GM04504 (cell line): ENCODE results near the gene ZNF597.
A peak's percentile ranks its signal among the peaks of the same experiment; 100 is the strongest.

ENCODE experiments used
- DNase-seq: peaks from one replicate; pipeline ENCODE4 v3.0.0-alpha.2; 2012; ENCODE audit warnings: low read depth

ZNF597 gene

DNA sequence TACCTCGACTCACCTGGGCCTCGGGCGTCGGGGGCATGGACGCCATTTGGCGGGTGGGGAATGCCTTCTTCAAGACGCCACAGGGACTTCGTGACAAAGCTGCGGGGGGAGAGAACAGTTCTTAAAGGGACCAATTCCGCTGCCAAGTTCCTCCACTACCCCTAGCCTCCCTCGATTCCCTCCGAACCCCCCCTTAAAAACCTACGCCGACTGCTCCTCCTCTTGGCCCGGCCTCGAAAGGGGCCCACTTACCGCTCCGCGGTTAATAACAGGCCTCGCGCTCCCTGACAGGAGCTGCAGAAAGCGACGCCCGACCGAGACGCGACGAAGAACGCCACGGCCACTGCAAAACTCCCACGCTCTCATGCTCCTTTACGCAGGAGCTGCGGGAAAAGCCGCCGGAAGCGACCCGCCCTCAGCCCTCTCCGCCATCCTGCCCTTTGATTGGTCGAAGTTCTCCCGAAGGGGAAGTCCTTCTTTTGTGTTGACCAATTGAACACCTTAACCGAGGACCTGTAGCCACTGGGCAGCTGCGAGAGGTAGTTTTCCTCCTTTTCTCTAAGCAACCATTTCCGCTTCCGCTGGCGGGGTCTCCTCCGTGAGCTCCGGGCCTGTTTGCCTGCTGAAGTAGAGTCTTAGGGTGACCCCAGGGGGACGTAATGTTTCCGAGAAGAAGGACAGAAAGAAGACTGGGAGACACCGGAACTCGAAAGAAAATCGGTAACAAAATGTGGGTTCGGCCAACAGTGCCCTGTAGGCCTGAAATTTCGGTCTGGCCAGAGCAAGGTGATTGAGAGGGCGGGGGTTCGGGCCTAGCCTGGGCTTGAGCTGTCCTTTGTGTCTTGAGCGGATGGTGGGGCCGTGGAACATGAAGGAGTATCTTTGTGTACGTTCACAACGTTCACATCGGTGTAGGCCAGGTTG is at the start of gene ZNF597, which contains the start of gene NAA60:
Gene ZNF597 (minus strand): TSS at position 397 of the 924 bp plus-strand sequence. CDS start 351 bp downstream, at position 46.
Gene NAA60 (plus strand): TSS at position 573 of the 924 bp plus-strand sequence. CDS start 32,548 bp downstream, outside the sequence.
- DNase-seq = peak; percentile 80

GRCh38 chr16:3492356-3492755 is 49.1 kb upstream of the ZNF597 start:
- DNase-seq = no peak

GRCh38 chr16:3490911-3491629 is 47.8 kb upstream of the ZNF597 start:
- DNase-seq = no peak

DNA sequence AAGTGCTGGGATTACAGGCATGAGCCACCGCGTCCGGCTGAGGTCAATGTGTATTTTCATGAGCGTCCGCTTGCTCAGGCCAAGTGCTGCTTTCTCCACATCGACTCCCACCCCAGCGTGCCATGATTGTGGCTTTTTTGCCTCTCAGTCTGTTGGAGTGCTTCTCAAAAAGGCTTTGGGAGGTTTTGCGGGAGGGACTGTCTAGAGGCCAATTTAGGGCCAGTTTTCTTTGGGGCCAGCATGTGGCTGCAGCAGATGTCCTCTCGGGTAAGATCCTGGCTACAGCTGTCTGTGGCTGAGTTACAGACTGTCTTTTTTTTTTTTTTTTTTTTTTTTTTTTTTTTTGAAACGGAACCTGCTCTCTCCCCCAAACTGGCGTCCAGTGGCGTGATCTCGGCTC is 45.5 kb upstream of the ZNF597 start:
- no peak for DNase-seq

DNA sequence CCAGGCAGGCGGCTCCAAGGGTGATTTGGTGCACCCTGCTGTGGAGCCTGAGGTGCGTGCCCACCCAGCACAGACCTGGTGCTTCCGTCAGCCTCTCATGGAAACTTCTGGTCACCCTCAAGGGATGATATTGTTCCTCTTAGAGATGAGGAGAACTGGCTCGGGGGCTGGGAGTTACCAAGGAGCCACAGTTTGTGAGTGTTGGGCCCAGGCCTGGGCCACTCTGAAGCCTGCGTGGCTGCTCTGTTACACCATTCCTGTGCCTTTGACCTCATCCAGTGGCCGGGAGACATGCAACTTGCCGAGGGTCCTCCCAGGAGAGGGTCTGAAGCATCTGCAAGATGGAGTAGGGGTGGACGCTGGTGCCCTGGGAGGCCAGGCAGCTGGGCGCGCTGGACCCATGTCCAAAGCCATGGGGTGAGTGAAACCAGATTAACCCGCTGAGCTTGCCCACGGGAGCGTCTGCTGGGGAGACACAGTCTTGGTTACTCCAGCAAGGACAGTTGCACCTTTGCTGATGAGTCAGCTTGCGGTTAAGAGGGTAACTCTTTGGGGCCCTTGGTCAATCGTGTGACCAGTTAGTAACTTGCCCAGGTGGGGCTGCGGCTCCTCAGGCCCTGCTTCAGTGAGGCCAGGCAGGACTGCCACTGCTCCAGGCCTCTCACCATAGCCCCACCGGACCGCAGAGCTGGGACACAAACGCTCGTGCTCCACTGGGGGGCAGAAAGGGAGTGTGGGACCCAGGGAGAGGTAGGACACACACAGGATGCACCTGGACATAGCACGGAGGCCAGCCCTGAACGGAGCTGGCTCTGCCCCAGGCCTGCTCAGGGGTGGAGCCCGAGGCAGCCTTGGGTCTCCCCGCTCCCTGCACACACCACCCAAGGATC is 44.5 kb upstream of the ZNF597 start:
- no peak for DNase-seq

- no peak for DNase-seq
Measured at GRCh38 chr16:3486506-3487215, 43.4 kb upstream of the ZNF597 start.

DNA sequence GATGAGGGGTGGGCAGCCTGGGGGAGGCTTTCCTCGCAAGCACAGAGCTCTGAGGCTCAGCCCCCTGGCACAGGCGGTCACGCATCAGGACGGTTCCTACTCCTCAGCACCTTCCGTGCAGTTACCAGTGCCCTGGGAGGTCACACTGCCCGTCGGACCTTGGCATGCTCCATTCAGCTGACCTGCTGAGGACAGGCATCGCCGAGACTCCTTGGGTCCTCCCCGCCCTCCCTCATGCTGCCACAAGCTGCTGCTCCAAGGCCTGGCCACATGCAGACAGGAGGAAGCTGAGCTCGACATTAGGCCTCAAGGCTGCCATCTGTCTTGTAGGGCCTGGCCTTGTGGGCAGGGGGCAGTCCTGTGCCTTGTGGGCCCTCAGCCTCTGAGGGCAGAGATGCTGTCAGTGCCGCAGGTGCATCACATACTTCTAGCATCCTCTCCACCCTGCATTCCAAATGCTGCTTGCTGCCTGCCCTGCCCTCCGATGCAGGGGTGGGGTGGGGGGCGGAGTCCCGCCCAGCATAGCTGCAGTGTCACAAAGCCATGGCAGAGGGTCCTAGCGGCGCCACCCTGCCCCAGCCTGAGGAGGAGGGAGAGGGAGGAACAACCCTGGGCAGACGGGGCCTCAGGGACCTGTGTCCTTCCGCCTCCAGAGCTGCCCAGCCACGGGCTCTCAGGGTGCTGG is 42.7 kb upstream of the ZNF597 start:
- DNase-seq = no peak

- no peak for DNase-seq
Measured at GRCh38 chr16:3485097-3485745, 41.9 kb upstream of the ZNF597 start.

GRCh38 chr16:3484318-3485096 is 41.2 kb upstream of the ZNF597 start:
- no peak for DNase-seq

DNA sequence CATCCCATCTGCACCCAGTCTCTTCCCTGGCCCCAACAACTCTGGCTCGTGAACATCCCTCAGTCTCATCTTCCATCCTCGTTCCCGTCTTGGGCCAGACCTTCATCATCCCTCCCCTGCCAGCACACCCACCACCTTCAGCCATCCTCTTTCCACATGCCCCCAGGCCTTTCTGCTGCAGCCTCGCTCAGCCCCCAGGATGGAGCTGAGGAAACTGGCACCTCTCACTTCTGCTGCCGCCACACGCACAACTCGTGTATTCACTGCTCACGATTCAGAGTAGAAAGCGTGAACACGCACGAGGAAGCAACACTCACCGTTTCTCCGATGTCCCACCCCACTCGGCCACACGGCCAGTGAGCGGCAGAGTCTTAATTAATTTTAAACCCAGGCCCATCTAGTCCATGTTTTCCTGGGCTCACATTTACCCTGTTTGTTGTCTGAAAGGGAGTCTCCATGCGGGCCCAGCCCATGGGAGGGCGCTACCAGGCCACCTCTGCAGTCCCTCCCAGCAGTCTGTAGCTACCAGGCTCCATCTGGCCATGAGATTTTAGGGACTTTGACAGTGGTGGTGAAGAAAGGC is 39.4 kb upstream of the ZNF597 start:
- DNase-seq = no peak

GRCh38 chr16:3481696-3482658 is 38.7 kb upstream of the ZNF597 start:
- DNase-seq = no peak

DNA sequence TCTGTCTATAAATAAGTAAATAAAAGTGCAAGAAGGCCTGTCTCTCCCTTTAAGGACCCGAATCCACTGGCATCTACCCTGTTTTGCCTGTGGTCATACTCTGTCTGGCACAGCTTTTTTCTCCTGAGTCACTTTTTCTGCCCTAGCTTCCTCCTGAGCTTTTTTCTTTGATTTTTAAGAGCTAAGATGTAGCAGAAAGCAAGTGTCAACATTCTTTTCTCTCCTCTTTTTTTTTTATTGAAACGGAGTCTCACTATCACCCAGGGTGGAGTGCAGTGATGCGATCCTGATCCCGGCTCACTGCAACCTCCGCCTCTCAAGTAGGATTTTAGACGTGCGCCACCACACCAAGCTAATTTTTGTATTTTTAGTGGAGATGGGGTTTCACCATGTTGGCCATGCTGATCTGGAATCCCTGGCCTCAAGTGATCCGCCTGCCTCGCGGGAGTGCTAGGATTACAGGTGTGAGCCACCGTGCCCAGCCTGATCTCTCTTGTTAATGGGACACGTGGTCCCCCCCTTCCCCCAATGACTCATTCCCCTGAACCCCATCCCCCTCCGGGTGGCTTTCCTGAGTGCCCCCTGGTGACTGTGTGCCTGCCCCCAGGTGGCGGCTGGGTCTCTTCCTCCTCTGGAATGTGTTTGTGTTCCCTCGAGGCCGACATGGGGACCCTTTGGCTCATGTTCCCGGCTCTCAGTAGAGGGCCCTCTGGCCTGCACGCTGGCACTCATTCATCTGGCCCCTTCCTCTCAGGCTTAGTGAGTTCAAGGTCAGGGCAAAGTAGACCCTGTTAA is 37.8 kb upstream of the ZNF597 start:
- DNase-seq = no peak

- no peak for DNase-seq
Measured at GRCh38 chr16:3479654-3480216, 36.4 kb upstream of the ZNF597 start.

DNA sequence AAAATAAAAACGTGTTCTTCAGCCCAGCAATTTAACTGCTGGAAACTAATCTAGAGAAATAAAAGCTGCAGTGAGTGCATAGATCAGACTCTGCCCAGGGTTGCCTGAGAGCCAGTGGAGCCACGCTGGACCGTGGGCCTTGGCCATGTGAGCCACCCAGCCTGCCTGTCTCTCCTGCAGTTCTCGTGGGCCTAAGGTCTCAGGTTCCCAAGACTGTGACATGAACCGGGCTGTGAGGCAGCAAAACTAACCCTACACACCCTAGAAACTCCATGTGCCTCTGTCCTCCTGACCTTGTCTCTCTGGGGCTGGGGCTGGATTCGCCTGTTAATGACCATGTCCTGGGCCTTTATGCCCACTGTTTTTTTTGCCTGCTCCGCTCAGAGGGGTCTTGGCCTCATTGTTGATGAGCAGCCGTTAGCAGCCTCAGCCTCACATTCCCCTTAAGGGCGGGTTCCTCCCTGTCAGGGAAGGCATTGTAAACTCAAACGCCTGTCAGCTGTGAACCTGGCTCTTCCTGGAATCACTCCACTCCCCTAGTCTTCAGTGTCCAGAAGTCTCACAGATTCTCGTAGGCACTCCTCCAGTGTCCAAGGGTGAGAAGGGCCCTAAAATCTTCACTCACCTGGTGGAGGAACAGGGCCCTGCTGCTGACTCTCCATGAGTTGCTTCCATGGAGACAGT is 35.1 kb upstream of the ZNF597 start:
- DNase-seq = no peak

DNA sequence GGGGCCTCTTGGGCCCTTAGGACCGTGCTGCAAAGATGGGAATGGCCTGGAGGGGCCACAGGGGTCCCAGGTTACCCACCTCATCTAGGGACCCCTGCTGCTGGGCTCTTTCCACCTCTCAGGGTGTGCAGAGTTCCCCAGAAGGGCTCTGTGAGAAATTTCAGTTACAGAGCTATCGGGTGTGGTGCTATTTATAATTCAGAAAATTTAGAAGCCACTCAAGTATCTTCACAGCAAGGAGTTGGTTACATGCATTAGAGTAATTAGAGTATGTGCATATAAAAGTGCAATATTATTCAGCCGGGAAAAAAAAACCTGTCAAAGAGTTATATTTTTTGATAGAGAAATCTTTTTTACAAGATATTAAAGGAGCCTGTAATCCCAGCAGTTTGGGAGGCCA is 33.1 kb upstream of the ZNF597 start:
- no peak for DNase-seq
